NCI-H510A (cell line): ENCODE results near the gene RNF187.
"Not testable (repeated sequence)": the region's sequence is repeated elsewhere in the genome, so short reads cannot be mapped to it uniquely, and the experiment has no call there.

Experiments
- DNase-seq: peaks from one replicate; lab custom pipeline; 2025; lab: John Stamatoyannopoulos, UW

RNF187 gene

DNA sequence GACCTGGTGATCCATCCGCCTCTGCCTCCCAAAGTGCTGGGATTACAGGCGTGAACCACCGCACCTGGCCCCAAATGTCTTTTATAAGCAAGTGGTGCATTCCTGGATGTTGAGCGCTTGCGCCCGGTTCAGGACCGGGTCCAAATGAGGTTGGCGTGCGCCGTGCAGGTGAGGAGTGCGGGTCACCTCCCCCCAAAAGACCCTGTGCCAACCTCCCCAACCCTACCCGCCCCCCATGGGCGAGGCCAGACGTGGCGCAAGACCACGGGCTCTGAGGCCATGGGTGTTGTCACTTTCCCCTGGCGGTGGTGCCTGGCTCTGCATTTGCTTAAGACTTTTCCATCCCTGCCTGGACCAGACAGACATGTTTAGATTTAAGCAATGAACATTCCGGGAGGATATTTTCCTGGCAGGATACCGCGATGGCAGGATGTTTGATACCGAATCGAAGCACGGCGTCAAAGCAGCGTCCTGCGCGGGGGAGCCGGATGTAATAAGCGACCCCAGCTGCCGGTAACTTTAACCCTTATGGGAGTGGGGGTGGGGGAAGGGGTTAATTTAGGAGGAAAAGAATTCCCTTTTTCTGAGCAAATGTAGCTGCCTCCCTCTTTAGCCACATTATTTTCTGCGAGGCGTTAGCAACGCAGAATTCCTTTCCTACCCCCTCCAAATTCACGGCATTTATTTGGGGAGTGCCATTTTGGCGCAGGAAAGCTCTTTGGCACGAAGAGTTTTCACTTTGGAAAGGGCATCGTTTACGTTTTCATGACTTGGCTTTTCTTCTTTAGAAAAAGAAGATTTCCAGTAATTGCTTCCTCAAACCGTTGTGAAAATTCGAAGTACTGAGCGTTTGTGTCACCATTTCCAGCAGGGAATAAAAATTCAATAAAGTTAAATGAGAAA is 27.8 kb upstream of the RNF187 start:
- peak; percentile 48 for DNase-seq

DNA sequence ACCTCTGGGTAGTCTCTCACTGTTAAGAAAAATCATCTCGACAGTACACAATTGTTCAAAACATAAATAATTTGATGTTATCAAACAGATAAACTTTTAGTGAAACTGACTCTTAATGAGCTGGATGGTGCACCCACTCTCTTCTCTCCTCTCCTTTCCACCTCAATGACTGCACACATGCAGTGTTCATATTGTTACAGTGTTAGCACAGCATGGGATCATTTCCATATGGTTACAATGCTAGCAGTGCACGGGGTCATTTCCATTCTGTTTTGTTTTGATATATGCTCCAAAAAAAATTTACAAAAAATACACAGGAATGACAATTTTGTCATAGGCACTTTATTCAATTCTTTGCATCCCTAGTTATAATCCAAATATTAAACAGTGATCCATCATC is 26.4 kb upstream of the RNF187 start:
- DNase-seq, result no peak

DNA sequence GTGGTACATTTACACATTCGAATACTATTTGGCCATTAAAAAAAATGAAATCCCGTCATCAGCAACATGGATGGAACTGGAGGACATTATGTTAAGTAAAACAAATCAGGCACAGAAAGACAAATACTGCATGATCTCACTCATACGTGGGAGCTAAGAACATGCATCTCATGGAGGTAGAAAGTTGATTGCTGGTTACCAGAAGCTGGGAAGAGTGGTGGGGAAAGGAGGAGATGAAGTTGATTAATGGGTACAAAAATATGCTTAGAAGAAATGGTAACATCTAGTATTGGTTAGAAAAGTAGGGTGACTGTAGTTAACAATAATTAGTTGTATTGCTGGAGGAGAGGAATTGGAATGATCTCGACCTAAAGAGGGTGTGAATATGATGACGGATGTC is 24.6 kb upstream of the RNF187 start:
- no peak for DNase-seq

DNA sequence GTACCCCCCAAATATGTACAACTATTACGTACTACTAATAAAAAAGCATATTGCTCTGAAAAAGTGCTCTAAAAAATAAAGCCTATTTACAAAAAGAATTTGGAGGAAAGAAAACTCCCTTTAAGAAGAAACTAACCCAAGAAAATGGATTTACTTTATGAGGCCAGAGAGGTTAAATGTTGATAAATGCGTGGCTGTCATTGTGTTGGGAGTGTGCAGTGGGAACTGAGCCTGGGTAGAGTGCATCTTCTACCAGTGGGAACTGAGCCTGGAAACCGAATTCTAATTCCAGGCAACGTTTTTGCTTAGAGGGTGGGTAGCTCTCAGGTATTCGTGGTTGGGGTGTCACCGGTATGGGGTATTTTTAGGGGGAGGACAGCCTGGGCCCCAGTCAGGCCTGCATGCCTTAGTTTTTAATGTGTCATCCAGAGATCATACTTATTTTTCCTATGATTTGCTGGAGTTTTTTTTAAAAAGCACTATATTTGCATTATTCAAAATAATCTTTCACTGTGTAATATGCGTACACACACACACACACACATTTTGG is 24.1 kb upstream of the RNF187 start:
- no peak for DNase-seq

DNA sequence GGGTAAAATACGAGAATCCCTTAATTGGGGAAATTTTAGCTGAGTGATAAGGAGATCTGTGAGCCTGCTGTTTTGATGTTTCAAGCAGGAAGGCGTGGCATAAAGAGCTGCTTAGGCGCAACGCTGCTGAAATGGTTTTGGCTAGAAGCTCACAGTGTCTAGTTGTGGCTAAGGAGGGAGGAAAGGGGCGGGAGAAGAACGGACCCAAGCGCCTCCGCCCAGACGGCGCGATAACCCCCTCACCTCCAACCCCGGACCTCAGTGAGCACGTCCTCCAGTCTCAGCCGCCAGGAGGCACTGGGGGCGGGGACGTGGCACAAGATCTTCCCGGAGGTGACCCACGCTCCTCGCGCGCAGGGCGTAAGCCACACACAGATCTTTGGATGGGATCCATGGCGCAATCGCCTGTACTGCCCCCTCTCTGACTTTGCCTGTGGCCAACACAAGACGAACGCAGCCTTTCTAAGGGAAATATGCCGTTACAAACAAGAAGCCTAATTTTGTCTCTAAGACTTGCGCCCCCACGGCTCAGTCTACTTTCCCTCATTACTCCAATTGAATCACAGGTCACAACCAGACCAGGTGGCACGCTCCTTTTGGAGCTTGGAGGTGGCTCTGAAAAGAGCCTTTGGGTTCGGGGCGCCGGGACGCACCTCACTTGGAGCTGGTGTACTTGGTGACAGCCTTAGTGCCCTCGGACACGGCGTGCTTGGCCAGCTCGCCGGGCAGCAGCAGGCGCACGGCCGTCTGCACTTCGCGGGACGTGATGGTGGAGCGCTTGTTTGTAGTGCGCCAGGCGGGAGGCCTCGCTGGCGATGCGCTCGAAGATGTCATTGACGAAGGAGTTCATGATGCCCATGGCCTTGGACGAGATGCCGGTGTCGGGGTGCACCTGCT is 23.4 kb upstream of the RNF187 start:
- peak; percentile 25 for DNase-seq

DNA sequence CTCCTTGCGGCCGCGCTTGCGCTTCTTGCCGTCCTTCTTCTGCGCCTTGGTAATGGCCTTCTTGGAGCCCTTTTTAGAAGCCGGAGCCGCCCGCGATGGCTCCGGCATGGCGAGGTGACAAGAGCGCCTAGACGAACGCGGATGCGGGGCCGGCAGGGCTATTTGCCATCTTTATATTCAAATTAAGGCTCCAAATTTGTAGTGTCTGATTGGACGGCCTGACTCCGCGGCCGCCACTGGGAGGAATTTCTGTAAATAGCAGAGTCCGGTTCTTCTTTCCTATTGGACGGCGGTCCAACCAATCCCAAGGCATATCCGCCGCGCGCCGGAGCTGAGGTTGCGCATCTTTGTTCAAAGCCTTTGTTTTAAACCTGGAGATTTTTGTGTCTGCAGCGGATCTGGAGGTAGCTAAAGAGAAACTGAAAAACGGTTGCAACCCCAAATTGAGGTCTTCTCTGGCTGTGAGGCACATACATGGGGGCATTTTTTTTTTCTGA is 22.6 kb upstream of the RNF187 start:
- peak; percentile 56 for DNase-seq

DNA sequence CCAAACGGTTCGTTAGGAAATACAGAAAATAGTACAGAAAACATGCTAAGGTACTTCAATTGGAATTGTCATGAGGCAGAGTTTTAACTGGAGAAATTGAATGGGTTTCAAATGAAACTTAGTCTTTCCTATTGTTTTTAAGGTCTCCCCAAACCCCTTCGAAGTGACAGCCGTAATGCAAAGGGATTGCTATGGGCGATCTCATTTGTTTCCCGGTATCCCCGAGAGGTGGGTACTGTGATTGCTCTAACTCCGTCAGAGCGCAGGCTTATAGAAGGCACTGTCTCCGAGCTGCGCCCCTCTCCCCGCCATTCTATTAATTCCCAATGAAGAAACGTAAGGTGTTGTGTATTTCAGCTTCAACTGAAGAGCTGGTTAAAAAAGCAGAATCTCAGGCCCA is 22.0 kb upstream of the RNF187 start:
- DNase-seq, result no peak

DNA sequence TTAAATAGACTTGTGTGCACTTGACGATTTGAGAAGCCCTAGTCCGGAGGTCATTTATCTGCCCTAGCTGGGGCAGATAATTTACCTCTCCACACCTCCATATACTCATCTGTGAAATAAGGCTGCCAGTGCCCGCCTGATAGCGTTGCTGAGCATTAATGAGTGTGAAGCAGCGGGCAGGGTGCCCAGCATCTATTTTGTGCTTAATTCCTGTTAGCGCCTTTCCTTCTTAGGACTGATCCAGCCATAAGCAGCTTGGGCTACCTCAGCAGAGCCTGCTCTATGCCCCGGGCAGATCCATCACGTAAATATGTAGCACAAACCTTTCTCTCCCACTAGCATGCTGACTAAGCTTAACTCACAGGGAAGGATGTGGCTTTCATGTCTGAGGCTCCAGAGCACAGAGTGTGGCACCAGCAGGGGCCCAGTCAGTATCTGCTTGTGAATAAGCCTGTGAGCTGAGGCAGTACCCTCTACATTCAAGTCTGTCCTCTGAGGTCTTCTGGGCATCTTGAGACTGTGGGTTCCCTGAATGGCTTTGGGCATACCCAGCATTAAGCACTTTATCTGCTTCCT is 21.5 kb upstream of the RNF187 start:
- no peak for DNase-seq

DNA sequence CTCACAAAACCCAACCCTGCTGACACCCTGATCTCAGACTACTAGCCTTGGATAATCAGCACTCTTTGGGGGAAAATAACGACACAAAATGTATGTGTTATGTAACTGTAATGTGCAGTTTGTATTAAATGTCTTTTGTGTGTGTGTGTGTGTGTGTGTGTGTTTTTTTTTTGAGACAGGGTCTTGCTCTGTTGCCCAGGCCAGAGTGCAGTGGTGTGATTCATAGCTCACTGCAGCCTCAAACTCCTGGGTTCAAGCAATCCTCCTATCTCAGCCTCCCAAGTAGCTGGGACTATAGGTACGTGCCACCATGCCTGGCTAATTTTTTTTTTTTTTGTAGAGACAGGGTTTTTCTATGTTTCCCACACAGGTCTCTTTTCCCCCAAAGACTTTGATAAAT is 19.0 kb upstream of the RNF187 start:
- not testable (repeated sequence) for DNase-seq

DNA sequence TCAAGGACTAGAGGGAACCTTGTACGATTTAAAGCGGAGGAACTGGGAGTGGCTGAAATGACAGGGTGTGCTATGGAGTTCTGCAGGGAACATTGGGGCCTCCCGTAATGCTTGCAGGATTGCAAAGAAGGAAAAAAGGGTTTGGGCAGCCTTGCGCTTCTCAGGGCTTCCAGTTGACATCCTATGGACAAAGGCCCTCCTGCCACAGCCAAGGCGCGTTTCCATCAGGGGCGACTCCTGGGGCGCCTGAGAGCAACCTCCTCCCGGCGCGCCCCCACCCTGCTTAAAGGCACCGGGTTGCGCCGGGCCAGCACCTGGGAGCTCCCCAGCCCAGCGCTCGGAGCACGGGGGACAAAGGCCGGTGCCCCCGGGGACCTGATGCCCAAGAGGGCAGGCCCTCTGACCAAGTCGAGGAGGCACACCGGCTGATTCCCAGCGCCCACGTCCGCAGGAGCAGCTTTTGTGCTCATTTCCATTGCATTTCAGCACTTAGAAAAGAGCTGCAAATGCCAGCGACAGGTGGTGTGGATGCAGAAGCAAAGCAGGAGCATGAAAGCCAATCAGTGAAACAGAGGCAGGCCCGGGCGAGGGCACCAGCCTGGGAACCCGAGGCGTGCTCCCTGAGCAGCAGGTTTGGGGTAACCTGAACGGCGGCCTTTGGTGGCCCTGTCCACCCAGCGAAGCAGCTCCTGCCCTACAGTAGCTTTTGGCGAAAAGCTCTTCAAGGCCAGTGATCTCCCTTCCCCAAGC is 17.6 kb upstream of the RNF187 start:
- DNase-seq, result no peak

DNA sequence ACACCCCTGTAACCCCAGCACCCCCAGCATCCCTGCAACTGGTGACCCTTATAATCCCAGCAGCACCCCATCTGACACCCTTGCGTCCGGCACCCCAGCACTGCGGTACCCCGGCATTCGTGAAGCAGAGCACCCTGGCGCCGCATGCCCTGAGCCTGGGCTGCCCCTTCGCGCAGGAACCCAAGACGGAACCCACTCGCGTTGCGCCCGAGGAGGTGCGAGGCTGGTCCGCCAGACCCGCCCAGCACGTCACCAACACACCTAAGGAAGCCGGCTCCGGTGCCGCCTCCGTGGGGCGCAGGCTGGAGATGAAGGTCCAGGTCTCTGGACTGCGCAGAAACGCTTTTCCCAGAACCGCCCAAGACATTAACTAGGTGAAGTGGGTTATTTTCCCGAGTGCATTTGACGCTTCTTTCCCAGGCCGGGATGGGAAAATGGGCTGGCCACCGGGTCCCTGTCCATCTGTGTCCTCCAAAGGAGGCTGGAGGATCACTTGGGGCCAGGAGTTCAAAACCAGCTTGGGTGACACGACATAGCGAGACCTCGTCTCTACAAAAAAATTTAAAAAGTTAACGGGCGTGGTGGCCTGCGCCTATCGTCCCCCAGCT is 15.9 kb upstream of the RNF187 start:
- DNase-seq, result no peak

DNA sequence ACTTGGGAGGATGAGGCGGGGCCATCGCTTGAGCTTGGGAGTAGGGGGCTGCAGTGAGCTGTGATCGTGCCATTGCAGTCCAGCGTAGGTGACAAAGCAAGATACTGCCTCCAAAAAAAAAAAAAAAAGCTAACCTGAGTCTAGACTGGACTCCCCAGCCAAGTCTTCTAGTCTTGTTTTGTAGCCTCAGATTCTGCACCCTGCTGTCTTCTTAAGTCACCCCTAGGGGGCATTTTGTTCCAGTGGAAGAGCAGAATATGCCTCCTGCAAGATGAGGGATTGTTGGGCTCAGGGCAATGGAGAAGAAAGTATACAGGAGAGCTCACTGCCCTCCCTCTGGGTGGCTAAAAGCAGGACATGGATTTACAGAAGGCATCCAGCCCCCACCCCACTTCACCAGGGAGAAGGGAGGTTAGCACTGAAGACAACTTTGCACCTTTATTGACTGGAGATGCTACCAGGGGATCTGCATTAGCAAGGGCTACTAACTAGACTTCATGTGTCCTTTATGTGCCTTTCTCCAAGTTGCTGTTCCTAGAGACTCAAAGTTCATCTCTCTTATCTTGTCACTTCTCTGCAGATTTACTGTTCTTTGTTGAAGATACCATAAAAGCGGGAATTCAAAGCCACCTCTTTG is 15.3 kb upstream of the RNF187 start:
- no peak for DNase-seq

DNA sequence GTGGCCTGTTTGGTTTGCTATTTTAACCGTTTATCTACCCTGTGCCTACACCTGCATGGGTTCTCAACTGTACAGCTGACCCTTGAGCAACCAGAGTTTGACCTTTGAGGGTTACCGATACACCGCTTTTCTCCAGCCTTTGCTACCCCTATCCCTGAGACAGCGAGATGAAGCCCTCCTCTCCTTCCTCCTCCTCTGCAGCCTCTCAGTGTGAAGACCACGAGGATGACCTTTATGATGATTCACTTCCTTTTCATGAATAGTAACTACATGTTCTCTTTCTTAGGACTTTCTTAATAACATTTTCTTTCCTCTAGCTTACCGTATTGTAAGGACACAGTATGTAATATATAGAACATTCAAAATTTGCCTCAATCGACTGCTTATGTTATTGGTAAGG is 14.5 kb upstream of the RNF187 start:
- DNase-seq, result no peak

DNA sequence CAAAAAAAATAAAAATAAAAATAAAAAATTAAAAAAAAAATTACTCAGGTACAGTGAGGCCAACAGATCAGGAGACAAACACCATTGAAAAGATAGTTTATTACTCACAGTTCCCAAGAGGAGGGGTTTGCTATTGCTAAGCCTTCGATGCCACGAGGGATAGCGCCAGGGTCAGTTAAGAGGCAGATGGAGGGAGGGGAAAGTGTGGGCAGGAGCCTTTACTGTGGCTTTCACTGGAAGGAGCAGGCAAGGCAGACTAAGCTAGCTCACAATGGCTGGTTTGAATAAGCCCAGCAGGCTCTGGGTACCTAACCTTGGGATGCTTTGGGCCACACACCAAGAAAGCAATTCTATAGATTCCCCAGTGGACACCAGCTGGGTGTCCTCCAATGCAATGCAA is 12.7 kb upstream of the RNF187 start:
- DNase-seq, result no peak

DNA sequence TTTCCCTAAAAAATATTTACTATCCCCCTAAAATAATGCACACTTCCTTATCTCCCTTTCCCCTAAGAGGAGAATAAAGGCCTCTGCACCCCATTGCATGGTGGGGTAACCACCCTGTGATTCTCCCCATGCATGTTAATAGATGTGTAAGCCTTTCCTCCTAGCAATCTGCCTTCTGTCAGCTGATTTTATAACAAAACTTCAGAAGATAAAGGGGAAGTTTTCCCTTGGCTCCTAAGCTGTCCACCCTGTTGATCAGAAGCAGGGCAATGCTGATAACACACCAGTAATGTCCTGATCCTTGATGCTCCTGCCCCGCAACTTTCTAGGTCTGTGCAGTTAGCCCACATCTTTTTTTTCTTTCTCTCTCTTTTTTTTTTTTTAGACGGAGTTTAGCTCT is 11.4 kb upstream of the RNF187 start:
- no peak for DNase-seq

DNA sequence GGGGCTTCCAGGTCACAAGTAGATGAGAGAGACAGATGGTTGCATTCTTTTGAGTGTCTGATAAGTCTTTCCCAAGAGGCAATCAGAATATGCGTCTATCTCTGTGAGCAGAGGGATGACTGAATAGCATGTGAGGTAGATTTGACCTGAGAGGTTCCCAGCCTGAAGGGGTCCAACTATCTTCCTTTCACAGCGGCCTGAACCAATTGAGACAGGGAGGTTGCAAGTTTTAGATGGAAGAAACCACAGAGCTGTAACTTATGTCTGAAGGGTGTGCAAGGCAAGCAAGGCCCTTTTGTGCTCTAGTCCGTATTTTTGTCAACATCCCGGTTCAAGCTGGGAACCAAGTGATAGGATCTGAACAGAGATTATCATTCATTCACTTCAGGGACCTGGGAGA is 9.9 kb upstream of the RNF187 start:
- DNase-seq, result no peak

DNA sequence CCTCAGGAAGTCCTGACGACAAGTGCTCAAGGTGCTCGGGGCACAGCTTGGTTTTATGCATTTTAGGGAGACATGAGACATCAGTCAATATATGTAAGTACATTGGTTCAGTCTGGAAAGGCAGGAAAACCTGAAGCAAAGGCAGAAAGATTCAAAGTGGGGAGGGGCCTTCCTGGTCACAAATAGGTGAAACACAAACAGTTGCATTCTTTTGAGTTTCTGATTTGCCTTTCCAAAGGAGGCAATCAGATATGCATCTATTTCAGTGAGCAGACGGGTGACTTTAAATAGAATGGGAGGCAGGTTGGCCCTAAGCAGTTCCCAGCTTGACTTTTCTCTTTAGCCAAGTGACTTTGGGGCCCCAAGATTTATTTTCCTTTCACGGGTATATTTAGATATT is 8.9 kb upstream of the RNF187 start:
- no peak for DNase-seq

DNA sequence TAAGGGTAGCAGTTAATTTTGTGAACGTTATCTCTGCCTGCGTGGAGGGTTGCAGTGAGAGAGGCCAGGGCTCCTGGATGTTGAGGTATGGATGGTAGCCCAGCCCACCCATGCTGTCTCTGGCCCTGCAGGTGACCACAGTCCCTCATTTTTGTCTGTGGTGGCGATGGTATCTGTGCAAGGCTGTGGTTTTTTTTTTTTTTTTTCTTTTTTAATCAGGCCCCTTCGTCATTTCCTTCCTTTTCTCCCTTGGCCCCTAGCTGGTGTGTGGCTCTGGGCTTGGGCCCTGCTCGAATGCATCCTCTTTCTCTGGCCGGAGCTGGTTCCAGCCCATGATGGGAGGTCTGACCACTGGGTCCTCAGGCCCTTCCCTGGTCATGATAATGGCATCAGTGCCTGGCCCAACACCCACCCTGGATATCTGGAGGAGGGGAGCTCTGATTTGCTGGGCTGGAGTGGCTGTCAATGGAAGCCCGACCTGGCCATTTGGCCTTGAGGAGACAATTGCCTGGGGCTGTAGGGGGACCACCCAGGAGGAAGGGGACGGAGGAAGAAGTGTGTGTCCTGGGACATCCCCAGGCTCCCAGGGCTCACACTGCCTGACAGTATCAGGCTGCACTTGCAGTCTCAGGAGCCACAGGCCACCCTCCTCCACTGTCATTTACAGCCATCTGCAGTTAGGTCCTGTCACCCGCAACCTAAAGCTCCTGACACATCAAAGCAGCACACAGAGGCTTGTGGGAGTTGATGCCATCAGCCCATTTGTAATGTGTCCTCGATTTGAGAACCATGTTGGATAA is 8.1 kb upstream of the RNF187 start:
- no peak for DNase-seq

DNA sequence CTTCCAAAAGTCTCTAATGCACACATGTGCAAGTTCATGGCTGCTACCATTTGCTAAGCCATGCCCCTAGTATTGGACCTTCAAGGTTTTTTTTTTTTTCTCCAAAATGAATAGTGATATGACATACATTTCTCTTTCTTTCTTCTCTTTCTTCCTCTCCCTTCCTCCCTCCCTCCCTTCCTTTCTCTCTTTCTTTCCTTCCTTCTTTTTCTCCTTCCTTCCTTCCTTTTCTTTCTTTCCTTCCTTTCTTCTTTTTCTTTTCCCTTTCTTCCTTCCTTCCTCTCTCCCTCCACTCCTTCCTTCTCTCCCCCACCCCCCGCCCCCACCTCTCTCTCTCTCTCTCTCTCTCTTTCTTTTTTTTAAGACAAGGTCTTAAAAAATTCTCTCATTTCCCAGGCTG is 3.4 kb upstream of the RNF187 start:
- DNase-seq, result no peak
